22Rv1 (cell line): ENCODE data around the gene SERTAD1.
"Not testable (repeated sequence)": the region's sequence is repeated elsewhere in the genome, so short reads cannot be mapped to it uniquely, and the experiment has no call there.

Experiments
- H3K27ac ChIP-seq: fragments of 450-650 bp; 2 replicates; pipeline ENCODE4 v1.5.1; 2017
- CTCF ChIP-seq: fragments of 450-650 bp; IDR thresholded peaks from 2 replicates; pipeline ENCODE4 v1.5.1; 2017; ENCODE audit warnings: mild to moderate bottlenecking
- ZFX ChIP-seq: fragments of 450-650 bp; IDR thresholded peaks from 2 replicates; pipeline ENCODE4 v1.6.1; 2017; ENCODE audit warnings: antibody characterized with exemption, borderline replicate concordance

SERTAD1 gene

DNA sequence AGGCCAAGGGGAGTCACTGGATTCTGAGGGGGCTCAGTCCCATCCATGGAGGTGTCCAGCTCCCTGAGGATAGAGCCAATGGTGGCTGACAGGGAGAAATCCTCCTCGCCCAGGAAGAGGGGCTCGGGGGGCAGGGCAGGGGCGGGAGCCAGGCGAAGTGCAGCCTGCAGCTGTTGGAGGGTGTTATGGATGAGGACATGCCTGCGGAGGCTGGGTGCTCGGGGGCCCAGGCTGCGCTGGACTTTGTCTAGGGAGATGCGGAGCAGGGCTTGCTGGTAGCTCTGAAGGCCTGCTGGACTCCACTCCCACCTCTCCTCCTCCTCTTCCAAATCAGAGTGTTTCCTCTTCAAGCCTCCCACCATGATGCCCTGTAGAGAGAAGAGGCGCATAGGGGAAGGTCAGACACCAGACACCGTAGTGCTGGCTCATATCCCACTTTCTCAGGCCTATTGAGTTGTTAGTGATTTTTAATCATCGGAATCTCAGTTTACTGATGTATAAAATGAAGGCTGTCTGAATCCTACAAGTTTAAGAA, 16.0 kb upstream of the SERTAD1 start:
- H3K27ac ChIP-seq: peak overlapping the region; percentile 96
- no peak for TF ChIP-seq ZFX
- TF ChIP-seq CTCF: no peak

DNA sequence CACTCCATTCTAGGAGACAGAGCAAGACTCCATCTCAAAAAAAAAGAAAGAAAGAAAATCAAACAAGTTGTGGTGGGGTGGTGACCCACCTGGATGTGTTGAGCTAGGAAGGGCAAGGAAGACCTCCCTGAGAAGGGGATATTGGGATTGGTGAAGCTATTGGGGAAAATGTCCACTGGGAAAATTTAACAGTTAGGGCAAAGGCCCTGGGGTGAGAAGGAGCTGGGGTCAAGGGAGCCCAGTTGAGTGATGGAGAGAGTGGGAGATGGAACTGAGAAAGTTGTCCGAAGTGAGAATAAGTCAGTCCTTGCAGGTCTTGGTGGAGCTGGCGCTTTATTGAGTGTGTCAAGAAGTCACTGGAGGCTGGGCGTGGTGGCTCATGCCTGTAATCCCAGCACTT, 12.5 kb upstream of the SERTAD1 start:
- TF ChIP-seq ZFX (no peak), CTCF (no peak)
- no peak overlapping the region for H3K27ac ChIP-seq

GRCh38 chr19:40433391-40434216, 7.8 kb upstream of the SERTAD1 start:
- H3K27ac ChIP-seq: peak overlapping the region; percentile 100
- no peak for TF ChIP-seq CTCF
- TF ChIP-seq ZFX: no peak

DNA sequence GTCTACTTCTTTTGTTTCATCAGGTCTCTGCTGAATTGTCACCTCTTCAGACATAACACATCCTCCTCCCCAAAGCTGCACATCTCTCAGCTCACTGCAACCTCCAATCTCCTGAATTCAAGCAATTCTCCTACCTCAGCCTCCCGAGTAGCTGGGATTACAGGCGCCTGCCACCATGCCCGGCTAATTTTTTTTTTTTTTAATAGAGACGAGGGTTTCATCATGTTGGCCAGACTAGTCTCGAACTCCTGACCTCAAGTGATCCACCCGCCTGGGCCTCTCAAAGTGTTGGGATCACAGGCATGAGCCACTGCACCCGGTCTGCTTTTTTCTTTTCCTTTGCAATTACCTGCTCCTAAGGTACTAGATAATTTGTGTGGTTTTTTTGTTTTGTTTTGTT, 7.0 kb upstream of the SERTAD1 start:
- peak overlapping the region; percentile 100 for H3K27ac ChIP-seq

DNA sequence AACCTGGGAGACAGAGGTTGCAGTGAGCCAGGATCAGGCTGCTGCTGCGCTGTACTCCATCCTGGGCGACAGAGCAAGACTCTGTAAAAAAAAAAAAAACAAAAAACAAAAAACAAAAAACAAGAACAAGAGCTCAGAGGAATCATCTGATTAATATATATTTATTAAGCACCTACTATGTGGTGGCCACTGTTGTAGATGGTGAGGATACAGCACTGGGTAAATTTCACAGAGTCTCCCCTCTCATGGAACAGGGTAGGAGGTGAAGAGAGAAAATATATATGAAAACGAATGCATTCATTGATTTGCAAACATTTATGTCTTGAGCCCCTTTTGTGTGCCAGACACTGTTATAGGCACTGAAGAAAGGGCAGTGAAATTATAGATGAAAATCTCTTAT, 5.9 kb upstream of the SERTAD1 start:
- TF ChIP-seq ZFX (no peak), CTCF (no peak)
- H3K27ac ChIP-seq: peak overlapping the region; percentile 100

GRCh38 chr19:40430242-40430641, 4.5 kb upstream of the SERTAD1 start:
- not testable (repeated sequence) for H3K27ac ChIP-seq

DNA sequence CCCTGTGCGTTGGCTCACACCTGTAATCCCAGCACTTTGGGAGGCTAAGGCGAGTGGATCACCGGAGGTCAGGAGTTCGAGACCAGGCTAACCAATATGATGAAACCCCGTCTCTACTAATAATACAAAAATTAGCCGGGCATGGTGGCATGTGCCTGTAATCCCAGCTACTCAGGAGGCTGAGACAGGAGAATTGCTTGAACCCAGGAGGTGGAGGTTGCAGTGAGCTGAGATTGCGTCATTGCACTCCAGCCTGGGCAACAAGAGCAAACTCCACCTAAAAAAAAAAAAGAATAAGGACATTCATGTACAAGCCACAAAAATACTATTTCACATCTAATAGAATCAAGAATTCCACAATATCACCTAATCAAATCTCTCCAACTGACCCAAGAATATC, 2.4 kb upstream of the SERTAD1 start:
- not testable (repeated sequence) for H3K27ac ChIP-seq

- no peak for TF ChIP-seq ZFX
- TF ChIP-seq CTCF: no peak
Measured at GRCh38 chr19:40424637-40425449, 949 bp downstream of the SERTAD1 start.

More at GRCh38 chr19:40424637-40425449, 949 bp downstream of the SERTAD1 start:
- H3K27ac ChIP-seq: peak overlapping the region; percentile 99
